Esophagus muscularis mucosa (tissue), 4 donors: ENCODE data around the gene CCT7. TPM values are rescaled to one million over a fixed set of nuclear protein-coding genes. Genes with fewer than 3 reads are reported as not detected.

Source experiments
- DNase-seq: peaks from one replicate; pipeline ENCODE4 v3.0.0-alpha.2; 2017; ENCODE audit errors: extremely low spot score
- H3K27ac ChIP-seq, 4 donors: fragments of 200-600 bp; sonication (generic); replicated peaks in 1 of 4; 1 replicate in 3 of 4; 2 replicates in 1 of 4; pipeline ENCODE4 v1.5.1; 2016 to 2019; ENCODE audit warnings: mild to moderate bottlenecking in 1 of 4
- H3K27me3 ChIP-seq, 4 donors: fragments of 200-600 bp; sonication (generic); one replicate each; pipeline versions ENCODE4 v1.5.1 to v1.6.0; 2016 to 2019
- H3K36me3 ChIP-seq, 4 donors: fragments of 200-600 bp; sonication (generic); one replicate each; pipeline ENCODE4 v1.5.1; 2016 to 2019
- H3K4me1 ChIP-seq, 4 donors: fragments of 200-600 bp; sonication (generic); one replicate each; pipeline ENCODE4 v1.5.1; 2016 to 2019
- H3K4me3 ChIP-seq, 4 donors: fragments of 200-600 bp; sonication (generic); 1 replicate in 2 of 4; 2 replicates in 2 of 4; pipeline ENCODE4 v1.5.1; 2016 to 2019; ENCODE audit warnings: mild to moderate bottlenecking in 4 of 4, moderate library complexity in 1 of 4
- H3K9me3 ChIP-seq, 4 donors: fragments of 200-600 bp; sonication (generic); 1 replicate in 3 of 4; 2 replicates in 1 of 4; pipeline ENCODE4 v1.5.1; 2016 to 2019
- CTCF ChIP-seq, 3 experiments: fragments of 200-600 bp in 2 of 3; fragments of 450-650 bp in 1 of 3; sonication (generic) in 2 of 3; IDR thresholded peaks; one replicate each; pipeline ENCODE4 v1.5.1; 2017 to 2019; ENCODE audit warnings: antibody characterized with exemption in 3 of 3, mild to moderate bottlenecking in 2 of 3, moderate library complexity in 1 of 3
- EP300 ChIP-seq: sonication (generic); formaldehyde crosslinking; IDR thresholded peaks from one replicate; pipeline ENCODE4 v1.6.1; 2017; ENCODE audit warnings: antibody characterized with exemption
- POLR2A ChIP-seq: fragments of 450-650 bp; IDR thresholded peaks from one replicate; pipeline ENCODE4 v1.6.1; 2017; ENCODE audit warnings: antibody characterized with exemption, moderate library complexity, mild to moderate bottlenecking, low read depth
- POLR2AphosphoS5 ChIP-seq, 2 donors: sonication (generic); formaldehyde crosslinking; IDR thresholded peaks; one replicate each; pipeline ENCODE4 v1.6.1; 2017; ENCODE audit warnings: antibody characterized with exemption in 2 of 2
- WGBS: methylation state at CpG from one replicate; pipeline ENCODE4 v1.1.5; 2018; 5-methylcytosine and 5-hydroxymethylcytosine counted together
- intact Hi-C: fragments of 100-400 bp; cut with DNase I; formaldehyde crosslinking; loops from one replicate; pipeline ENCODE4 v1.15.1; 2023
- total RNA-seq, 4 donors: library from RNA; depleted of rRNA; stranded (reverse); fragments of >200 nt; gene quantifications; one replicate each; pipeline versions ENCODE4 v1.1.0 to v1.2.1, GENCODE V29; 2016

Gene CCT7
- total RNA-seq, 4 donors from 2014 or later: 193 to 244 (median 222) TPM

- DNase-seq: no peak
- intact Hi-C loops: loop anchor here (10.0 kb wide), 1 partner anchor 167 kb away; the partner anchor contains the start of gene ALMS1
- TF ChIP-seq POLR2A (no peak), POLR2AphosphoS5 (IDR thresholded peaks at IDR 0.05) (no peak), CTCF (IDR thresholded peaks at IDR 0.05) (no peak), EP300 (no peak)
Measured at GRCh38 chr2:73218298-73218697, 15.8 kb upstream of the CCT7 start.

GRCh38 chr2:73223821-73224220 is 10.3 kb upstream of the CCT7 start:
- Histone ChIP-seq H3K4me3 (no peak overlapping the region), H3K4me1 (peaks cover 0 to 6% (median 0%) of the 10 kb centered on the region in 4 donors), H3K27ac (no peak overlapping the region), H3K36me3 (peaks cover 20 to 99% (median 92%) of the 10 kb centered on the region in 4 donors), H3K27me3 (no peaks in the 10 kb centered on the region), H3K9me3 (no peaks in the 10 kb centered on the region)
- WGBS: 93% methylated on average over 4 of the region's 4 CpGs
- intact Hi-C loops: no loop called here
- no peak for DNase-seq
- TF ChIP-seq POLR2A (no peak), POLR2AphosphoS5 (IDR thresholded peaks at IDR 0.05) (no peak), EP300 (no peak), CTCF (IDR thresholded peaks at IDR 0.05) (no peak)

More at GRCh38 chr2:73218298-73218697, 15.8 kb upstream of the CCT7 start:
- Histone ChIP-seq H3K36me3 (peaks cover 10 to 51% (median 45%) of the 10 kb centered on the region in 4 donors), H3K4me3 (no peak overlapping the region), H3K27ac (no peak overlapping the region), H3K9me3 (no peaks in the 10 kb centered on the region), H3K4me1 (peaks cover 4 to 22% (median 18%) of the 10 kb centered on the region in 4 donors), H3K27me3 (no peaks in the 10 kb centered on the region)

GRCh38 chr2:73225513-73226360 is 8.4 kb upstream of the CCT7 start:
- intact Hi-C loops: no loop called here
- Histone ChIP-seq H3K27ac (no peak overlapping the region), H3K4me1 (peaks cover 0 to 6% (median 0%) of the 10 kb centered on the region in 4 donors), H3K27me3 (no peaks in the 10 kb centered on the region), H3K9me3 (no peaks in the 10 kb centered on the region), H3K36me3 (peaks cover 21 to 95% (median 92%) of the 10 kb centered on the region in 4 donors), H3K4me3 (no peak overlapping the region)
- no peak for DNase-seq
- WGBS: 74% methylated on average over 8 of the region's 9 CpGs
- TF ChIP-seq CTCF (IDR thresholded peaks at IDR 0.05): no peak

- no peak for TF ChIP-seq POLR2AphosphoS5 (IDR thresholded peaks at IDR 0.05)
- TF ChIP-seq POLR2A: no peak
- TF ChIP-seq CTCF (IDR thresholded peaks at IDR 0.05): no peak
- TF ChIP-seq EP300: no peak
- H3K9me3 ChIP-seq: no peaks in the 10 kb centered on the region
- H3K27me3 ChIP-seq: no peaks in the 10 kb centered on the region
- no peak overlapping the region for H3K4me3 ChIP-seq
- 75% methylated on average over 1 of the region's 3 CpGs for WGBS
- intact Hi-C loops: no loop called here
- no peak for DNase-seq
- peaks cover 16 to 83% (median 78%) of the 10 kb centered on the region in 4 donors for H3K36me3 ChIP-seq
- H3K4me1 ChIP-seq: peaks cover 0 to 7% (median 3%) of the 10 kb centered on the region in 4 donors
- H3K27ac ChIP-seq: no peak overlapping the region
Measured at GRCh38 chr2:73227086-73227485, 7.0 kb upstream of the CCT7 start.
